Coronary artery (tissue), 2 donors: Measurements from ENCODE around the gene SBNO1.

Experiments
- DNase-seq: peaks from one replicate; pipeline ENCODE4 v3.0.0-alpha.2; 2017; ENCODE audit warnings: low spot score
- H3K27ac ChIP-seq, 2 donors: fragments of 200-600 bp; sonication (generic); one replicate each; pipeline ENCODE4 v1.5.1; 2016 to 2019
- H3K4me3 ChIP-seq: fragments of 200-600 bp; sonication (generic); 2 replicates; pipeline ENCODE4 v1.5.1; 2016; ENCODE audit warnings: mild to moderate bottlenecking, moderate library complexity
- CTCF ChIP-seq: fragments of 200-600 bp; sonication (generic); IDR thresholded peaks from one replicate; pipeline ENCODE4 v1.5.1; 2019; ENCODE audit warnings: antibody characterized with exemption

SBNO1 gene

GRCh38 chr12:123289911-123290310 is 74.7 kb downstream of the SBNO1 start:
- Histone ChIP-seq H3K27ac (no peak overlapping the region), H3K4me3 (no peak overlapping the region)
- DNase-seq = no peak
- no peak for TF ChIP-seq CTCF

GRCh38 chr12:123288751-123289346 is 75.8 kb downstream of the SBNO1 start:
- H3K4me3 ChIP-seq = no peak overlapping the region
- DNase-seq = no peak
- no peak for TF ChIP-seq CTCF
- no peak overlapping the region for H3K27ac ChIP-seq

GRCh38 chr12:123286652-123287373 is 77.8 kb downstream of the SBNO1 start:
- no peak for DNase-seq

GRCh38 chr12:123284669-123285068 is 80.0 kb downstream of the SBNO1 start:
- no peak for TF ChIP-seq CTCF
- no peak for DNase-seq
- no peak overlapping the region for H3K4me3 ChIP-seq
- H3K27ac ChIP-seq = no peak overlapping the region

More at GRCh38 chr12:123286652-123287373, 77.8 kb downstream of the SBNO1 start:
- TF ChIP-seq CTCF = no peak
- Histone ChIP-seq H3K4me3 (no peak overlapping the region), H3K27ac (no peak overlapping the region)

GRCh38 chr12:123283461-123283860 is 81.2 kb downstream of the SBNO1 start:
- TF ChIP-seq CTCF = no peak
- no peak for DNase-seq
- Histone ChIP-seq H3K27ac (no peak overlapping the region), H3K4me3 (no peak overlapping the region)

- no peak for DNase-seq
- no peak overlapping the region for H3K4me3 ChIP-seq
- TF ChIP-seq CTCF = no peak
Measured at GRCh38 chr12:123282111-123282510, 82.5 kb downstream of the SBNO1 start.

GRCh38 chr12:123280971-123281370 is 83.7 kb downstream of the SBNO1 start:
- H3K4me3 ChIP-seq = no peak overlapping the region
- H3K27ac ChIP-seq = no peak overlapping the region
- TF ChIP-seq CTCF = no peak
- no peak for DNase-seq

More at GRCh38 chr12:123282111-123282510, 82.5 kb downstream of the SBNO1 start:
- H3K27ac ChIP-seq = no peak overlapping the region
